ENCODE data around the gene THSD1.

DNA sequence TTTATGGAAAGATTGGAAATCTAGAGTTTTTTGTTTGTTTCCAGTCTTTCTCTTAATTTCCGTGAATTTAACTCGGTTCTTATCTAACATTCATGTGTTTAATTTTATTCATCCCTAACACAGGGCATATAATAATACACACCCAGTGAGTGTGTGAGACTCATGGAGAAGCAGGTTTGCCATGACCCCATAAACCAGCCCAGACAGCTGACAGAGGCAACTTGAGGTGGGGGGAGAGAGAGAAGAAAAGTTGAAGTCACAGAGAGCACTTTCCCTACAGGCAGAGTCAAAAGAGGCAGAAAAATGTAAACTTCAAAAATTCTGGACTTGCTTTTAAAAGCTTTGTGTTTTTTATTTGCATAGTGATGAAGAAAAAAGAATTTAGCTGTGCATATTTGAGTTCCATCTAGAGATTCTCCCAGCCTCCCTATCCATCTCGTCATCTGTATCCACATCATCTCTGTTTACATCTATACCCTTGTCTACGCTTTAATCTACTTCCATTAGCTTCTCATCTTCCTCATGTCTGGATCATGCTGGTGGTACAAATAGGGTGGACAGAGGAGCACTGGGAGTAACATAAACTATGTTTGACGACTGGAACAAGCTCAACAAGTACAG lies 60.2 kb downstream of the THSD1 start:
- TF ChIP-seq POLR2AphosphoS5 (IDR thresholded peaks at IDR 0.05; ENCODE audit: low read depth, low read length) (no peak), EP300 (IDR thresholded peaks at IDR 0.05; ENCODE audit: borderline replicate concordance in 1 of 2, low read depth in 1 of 2, low read length in 1 of 2) (no peak), FOXM1 (IDR thresholded peaks at IDR 0.05; ENCODE audit: low read depth) (no peak), SMC3 (IDR thresholded peaks at IDR 0.05; ENCODE audit: low read depth, low read length) (no peak), TAF1 (IDR thresholded peaks at IDR 0.05; ENCODE audit: borderline replicate concordance, low read depth, low read length) (no peak), TEAD4 (IDR thresholded peaks at IDR 0.05; ENCODE audit: borderline replicate concordance, insufficient read depth) (no peak), EZH2phosphoT487 (IDR thresholded peaks at IDR 0.05; ENCODE audit: borderline replicate concordance, low read depth) (no peak), GABPA (IDR thresholded peaks at IDR 0.05; ENCODE audit: low read depth) (no peak)
- TF ChIP-seq, protein P1, sequence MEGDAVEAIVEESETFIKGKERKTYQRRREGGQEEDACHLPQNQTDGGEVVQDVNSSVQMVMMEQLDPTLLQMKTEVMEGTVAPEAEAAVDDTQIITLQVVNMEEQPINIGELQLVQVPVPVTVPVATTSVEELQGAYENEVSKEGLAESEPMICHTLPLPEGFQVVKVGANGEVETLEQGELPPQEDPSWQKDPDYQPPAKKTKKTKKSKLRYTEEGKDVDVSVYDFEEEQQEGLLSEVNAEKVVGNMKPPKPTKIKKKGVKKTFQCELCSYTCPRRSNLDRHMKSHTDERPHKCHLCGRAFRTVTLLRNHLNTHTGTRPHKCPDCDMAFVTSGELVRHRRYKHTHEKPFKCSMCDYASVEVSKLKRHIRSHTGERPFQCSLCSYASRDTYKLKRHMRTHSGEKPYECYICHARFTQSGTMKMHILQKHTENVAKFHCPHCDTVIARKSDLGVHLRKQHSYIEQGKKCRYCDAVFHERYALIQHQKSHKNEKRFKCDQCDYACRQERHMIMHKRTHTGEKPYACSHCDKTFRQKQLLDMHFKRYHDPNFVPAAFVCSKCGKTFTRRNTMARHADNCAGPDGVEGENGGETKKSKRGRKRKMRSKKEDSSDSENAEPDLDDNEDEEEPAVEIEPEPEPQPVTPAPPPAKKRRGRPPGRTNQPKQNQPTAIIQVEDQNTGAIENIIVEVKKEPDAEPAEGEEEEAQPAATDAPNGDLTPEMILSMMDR (IDR thresholded peaks at IDR 0.05) = no peak
- TF ChIP-seq, protein P2, sequence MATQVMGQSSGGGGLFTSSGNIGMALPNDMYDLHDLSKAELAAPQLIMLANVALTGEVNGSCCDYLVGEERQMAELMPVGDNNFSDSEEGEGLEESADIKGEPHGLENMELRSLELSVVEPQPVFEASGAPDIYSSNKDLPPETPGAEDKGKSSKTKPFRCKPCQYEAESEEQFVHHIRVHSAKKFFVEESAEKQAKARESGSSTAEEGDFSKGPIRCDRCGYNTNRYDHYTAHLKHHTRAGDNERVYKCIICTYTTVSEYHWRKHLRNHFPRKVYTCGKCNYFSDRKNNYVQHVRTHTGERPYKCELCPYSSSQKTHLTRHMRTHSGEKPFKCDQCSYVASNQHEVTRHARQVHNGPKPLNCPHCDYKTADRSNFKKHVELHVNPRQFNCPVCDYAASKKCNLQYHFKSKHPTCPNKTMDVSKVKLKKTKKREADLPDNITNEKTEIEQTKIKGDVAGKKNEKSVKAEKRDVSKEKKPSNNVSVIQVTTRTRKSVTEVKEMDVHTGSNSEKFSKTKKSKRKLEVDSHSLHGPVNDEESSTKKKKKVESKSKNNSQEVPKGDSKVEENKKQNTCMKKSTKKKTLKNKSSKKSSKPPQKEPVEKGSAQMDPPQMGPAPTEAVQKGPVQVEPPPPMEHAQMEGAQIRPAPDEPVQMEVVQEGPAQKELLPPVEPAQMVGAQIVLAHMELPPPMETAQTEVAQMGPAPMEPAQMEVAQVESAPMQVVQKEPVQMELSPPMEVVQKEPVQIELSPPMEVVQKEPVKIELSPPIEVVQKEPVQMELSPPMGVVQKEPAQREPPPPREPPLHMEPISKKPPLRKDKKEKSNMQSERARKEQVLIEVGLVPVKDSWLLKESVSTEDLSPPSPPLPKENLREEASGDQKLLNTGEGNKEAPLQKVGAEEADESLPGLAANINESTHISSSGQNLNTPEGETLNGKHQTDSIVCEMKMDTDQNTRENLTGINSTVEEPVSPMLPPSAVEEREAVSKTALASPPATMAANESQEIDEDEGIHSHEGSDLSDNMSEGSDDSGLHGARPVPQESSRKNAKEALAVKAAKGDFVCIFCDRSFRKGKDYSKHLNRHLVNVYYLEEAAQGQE (IDR thresholded peaks at IDR 0.05; ENCODE audit: low read depth, low read length) = no peak

Measured in SK-N-SH (cell line).